Measurements from ENCODE around the gene NGB.

Gene NGB

DNA sequence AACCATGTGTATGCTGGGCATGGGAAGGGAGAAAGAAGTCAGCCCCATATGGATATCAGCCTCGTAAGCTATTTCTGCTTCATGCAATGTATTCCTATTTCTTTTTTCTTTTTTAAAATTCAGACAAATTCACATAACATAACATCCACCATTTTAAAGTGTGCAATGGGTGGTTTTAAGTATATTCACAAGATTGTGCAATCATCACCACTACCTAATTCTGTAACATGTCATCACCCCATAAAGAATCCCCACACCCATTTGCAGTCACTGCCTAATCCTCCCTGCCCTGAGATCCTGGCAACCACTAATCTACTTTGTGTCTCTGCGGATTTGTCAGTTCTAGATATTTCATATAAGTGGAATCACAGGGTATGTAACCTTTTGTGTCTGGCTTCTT, 40.2 kb upstream of the NGB start:
- Histone ChIP-seq H3K27ac (ENCODE audit: low read length) (no peak overlapping the region), H3K27me3 (ENCODE audit: control insufficient read depth in 1 of 2, insufficient read depth in 2 of 2, low read length in 2 of 2) (no peaks in the 10 kb centered on the region), H3K36me3 (ENCODE audit: control insufficient read depth in 2 of 2, insufficient read depth in 2 of 2, low read length in 2 of 2) (no peaks in the 10 kb centered on the region), H3K4me3 (ENCODE audit: low read length in 2 of 2) (no peak overlapping the region), H3K4me1 (ENCODE audit: control insufficient read depth, insufficient read depth, low read length) (peaks cover 11% of the 10 kb centered on the region), H3K9ac (ENCODE audit: low read length in 2 of 2) (no peak overlapping the region), H3K9me3 (ENCODE audit: control insufficient read depth in 2 of 2, low read length in 2 of 2) (no peaks in the 10 kb centered on the region)

- Histone ChIP-seq H3K9me3 (ENCODE audit: control insufficient read depth in 2 of 2, low read length in 2 of 2) (no peaks in the 10 kb centered on the region), H3K27ac (ENCODE audit: low read length) (no peak overlapping the region), H3K9ac (ENCODE audit: low read length in 2 of 2) (no peak overlapping the region), H3K27me3 (ENCODE audit: control insufficient read depth in 1 of 2, insufficient read depth in 2 of 2, low read length in 2 of 2) (no peaks in the 10 kb centered on the region), H3K36me3 (ENCODE audit: control insufficient read depth in 2 of 2, insufficient read depth in 2 of 2, low read length in 2 of 2) (peaks cover 5 to 9% of the 10 kb centered on the region in 2 donors), H3K4me3 (ENCODE audit: low read length in 2 of 2) (no peak overlapping the region), H3K4me1 (ENCODE audit: control insufficient read depth, insufficient read depth, low read length) (peaks cover 7% of the 10 kb centered on the region)
Observed at GRCh38 chr14:77310026-77310425, 39.0 kb upstream of the NGB start.

GRCh38 chr14:77309131-77309530, 38.1 kb upstream of the NGB start:
- H3K36me3 ChIP-seq (ENCODE audit: control insufficient read depth in 2 of 2, insufficient read depth in 2 of 2, low read length in 2 of 2), result peaks cover 8 to 14% of the 10 kb centered on the region in 2 donors
- H3K9me3 ChIP-seq (ENCODE audit: control insufficient read depth in 2 of 2, low read length in 2 of 2), result no peaks in the 10 kb centered on the region
- no peak overlapping the region for H3K4me3 ChIP-seq (ENCODE audit: low read length in 2 of 2)
- H3K4me1 ChIP-seq (ENCODE audit: control insufficient read depth, insufficient read depth, low read length), result peaks cover 3% of the 10 kb centered on the region
- no peaks in the 10 kb centered on the region for H3K27me3 ChIP-seq (ENCODE audit: control insufficient read depth in 1 of 2, insufficient read depth in 2 of 2, low read length in 2 of 2)
- no peak overlapping the region for H3K27ac ChIP-seq (ENCODE audit: low read length)
- no peak overlapping the region for H3K9ac ChIP-seq (ENCODE audit: low read length in 2 of 2)

- Histone ChIP-seq H3K4me1 (ENCODE audit: control insufficient read depth, insufficient read depth, low read length) (no peaks in the 10 kb centered on the region), H3K9ac (ENCODE audit: low read length in 2 of 2) (no peak overlapping the region), H3K27ac (ENCODE audit: low read length) (no peak overlapping the region), H3K4me3 (ENCODE audit: low read length in 2 of 2) (no peak overlapping the region), H3K27me3 (ENCODE audit: control insufficient read depth in 1 of 2, insufficient read depth in 2 of 2, low read length in 2 of 2) (no peaks in the 10 kb centered on the region), H3K9me3 (ENCODE audit: control insufficient read depth in 2 of 2, low read length in 2 of 2) (no peaks in the 10 kb centered on the region), H3K36me3 (ENCODE audit: control insufficient read depth in 2 of 2, insufficient read depth in 2 of 2, low read length in 2 of 2) (peaks cover 18 to 24% of the 10 kb centered on the region in 2 donors)
Observed at GRCh38 chr14:77306851-77307496, 36.0 kb upstream of the NGB start.

DNA sequence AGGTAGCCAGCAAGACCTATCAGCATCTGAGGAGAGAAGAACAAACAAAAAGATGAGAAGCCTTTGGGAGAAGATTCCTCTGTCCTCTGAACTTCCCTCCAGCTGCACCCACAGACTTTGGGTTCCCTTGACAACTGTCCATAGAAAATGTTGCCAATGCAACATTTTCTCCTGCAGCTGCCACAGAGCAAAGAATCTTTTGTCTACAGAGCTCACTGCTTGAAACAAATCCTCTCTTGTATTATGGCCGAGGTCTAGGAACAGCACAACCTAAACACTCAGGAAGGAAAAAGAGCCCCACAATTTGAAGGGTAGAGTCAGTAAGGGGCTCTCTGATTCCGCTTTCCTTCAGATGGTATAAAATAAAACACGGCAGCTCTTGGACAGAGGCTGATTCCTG, 35.4 kb upstream of the NGB start:
- Histone ChIP-seq H3K27ac (ENCODE audit: low read length) (no peak overlapping the region), H3K4me3 (ENCODE audit: low read length in 2 of 2) (no peak overlapping the region)

GRCh38 chr14:77305696-77306095, 34.7 kb upstream of the NGB start:
- Histone ChIP-seq H3K27me3 (ENCODE audit: control insufficient read depth in 1 of 2, insufficient read depth in 2 of 2, low read length in 2 of 2) (no peaks in the 10 kb centered on the region), H3K27ac (ENCODE audit: low read length) (no peak overlapping the region), H3K36me3 (ENCODE audit: control insufficient read depth in 2 of 2, insufficient read depth in 2 of 2, low read length in 2 of 2) (peaks cover 18 to 26% of the 10 kb centered on the region in 2 donors), H3K4me3 (ENCODE audit: low read length in 2 of 2) (no peak overlapping the region), H3K4me1 (ENCODE audit: control insufficient read depth, insufficient read depth, low read length) (peaks cover 4% of the 10 kb centered on the region), H3K9ac (ENCODE audit: low read length in 2 of 2) (no peak overlapping the region), H3K9me3 (ENCODE audit: control insufficient read depth in 2 of 2, low read length in 2 of 2) (no peaks in the 10 kb centered on the region)

More for the DNA sequence above, 35.4 kb upstream of the NGB start:
- no peaks in the 10 kb centered on the region for H3K27me3 ChIP-seq (ENCODE audit: control insufficient read depth in 1 of 2, insufficient read depth in 2 of 2, low read length in 2 of 2)
- H3K9ac ChIP-seq (ENCODE audit: low read length in 2 of 2), result no peak overlapping the region
- H3K36me3 ChIP-seq (ENCODE audit: control insufficient read depth in 2 of 2, insufficient read depth in 2 of 2, low read length in 2 of 2), result peaks cover 18 to 26% of the 10 kb centered on the region in 2 donors
- H3K4me1 ChIP-seq (ENCODE audit: control insufficient read depth, insufficient read depth, low read length), result peaks cover under 1% of the 10 kb centered on the region
- no peaks in the 10 kb centered on the region for H3K9me3 ChIP-seq (ENCODE audit: control insufficient read depth in 2 of 2, low read length in 2 of 2)

DNA sequence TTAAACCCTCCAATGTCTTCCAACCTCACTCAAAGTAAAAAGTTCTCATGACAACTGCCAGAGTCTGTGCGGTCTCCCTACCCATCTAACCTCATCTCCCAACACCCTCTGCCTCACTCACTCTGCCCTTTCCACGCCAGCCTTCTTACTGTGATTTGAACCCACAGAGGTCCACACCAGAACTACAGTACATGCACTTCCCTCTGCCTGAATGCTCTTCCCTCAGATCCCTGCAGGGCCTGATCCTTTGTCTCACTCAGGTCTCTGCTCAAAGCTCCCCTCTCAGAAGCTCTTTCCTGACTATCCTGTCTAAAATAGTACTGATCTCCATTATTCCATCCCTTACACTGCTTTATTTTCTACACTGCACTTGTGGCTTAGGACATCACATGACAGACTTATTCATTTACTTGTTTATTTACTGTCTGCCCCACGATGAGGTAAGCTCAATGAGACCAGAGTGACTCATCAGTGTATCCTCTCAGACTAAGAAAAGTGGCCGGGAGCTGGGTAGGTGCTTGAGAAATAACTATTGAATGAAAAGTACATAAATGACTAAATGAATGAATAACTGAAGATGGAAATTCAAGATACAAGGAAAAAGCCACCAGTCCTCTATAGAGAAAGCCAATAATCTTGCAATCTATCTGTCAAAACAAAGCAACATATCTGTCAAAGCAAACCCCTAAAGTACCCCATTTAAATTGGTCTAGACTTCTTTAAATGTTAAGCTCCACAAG, 32.6 kb upstream of the NGB start:
- H3K9ac ChIP-seq (ENCODE audit: low read length in 2 of 2), result no peak overlapping the region
- H3K36me3 ChIP-seq (ENCODE audit: control insufficient read depth in 2 of 2, insufficient read depth in 2 of 2, low read length in 2 of 2), result peaks cover 25 to 28% of the 10 kb centered on the region in 2 donors
- no peak overlapping the region for H3K4me3 ChIP-seq (ENCODE audit: low read length in 2 of 2)
- no peaks in the 10 kb centered on the region for H3K27me3 ChIP-seq (ENCODE audit: control insufficient read depth in 1 of 2, insufficient read depth in 2 of 2, low read length in 2 of 2)
- no peaks in the 10 kb centered on the region for H3K9me3 ChIP-seq (ENCODE audit: control insufficient read depth in 2 of 2, low read length in 2 of 2)
- peaks cover 4% of the 10 kb centered on the region for H3K4me1 ChIP-seq (ENCODE audit: control insufficient read depth, insufficient read depth, low read length)
- H3K27ac ChIP-seq (ENCODE audit: low read length), result no peak overlapping the region

- no peak overlapping the region for H3K9ac ChIP-seq (ENCODE audit: low read length in 2 of 2)
- no peaks in the 10 kb centered on the region for H3K27me3 ChIP-seq (ENCODE audit: control insufficient read depth in 1 of 2, insufficient read depth in 2 of 2, low read length in 2 of 2)
- H3K27ac ChIP-seq (ENCODE audit: low read length), result no peak overlapping the region
- peaks cover 32 to 35% of the 10 kb centered on the region in 2 donors for H3K36me3 ChIP-seq (ENCODE audit: control insufficient read depth in 2 of 2, insufficient read depth in 2 of 2, low read length in 2 of 2)
- H3K9me3 ChIP-seq (ENCODE audit: control insufficient read depth in 2 of 2, low read length in 2 of 2), result no peaks in the 10 kb centered on the region
- no peak overlapping the region for H3K4me3 ChIP-seq (ENCODE audit: low read length in 2 of 2)
- peaks cover 4% of the 10 kb centered on the region for H3K4me1 ChIP-seq (ENCODE audit: control insufficient read depth, insufficient read depth, low read length)
Observed at GRCh38 chr14:77302926-77303325, 31.9 kb upstream of the NGB start.

DNA sequence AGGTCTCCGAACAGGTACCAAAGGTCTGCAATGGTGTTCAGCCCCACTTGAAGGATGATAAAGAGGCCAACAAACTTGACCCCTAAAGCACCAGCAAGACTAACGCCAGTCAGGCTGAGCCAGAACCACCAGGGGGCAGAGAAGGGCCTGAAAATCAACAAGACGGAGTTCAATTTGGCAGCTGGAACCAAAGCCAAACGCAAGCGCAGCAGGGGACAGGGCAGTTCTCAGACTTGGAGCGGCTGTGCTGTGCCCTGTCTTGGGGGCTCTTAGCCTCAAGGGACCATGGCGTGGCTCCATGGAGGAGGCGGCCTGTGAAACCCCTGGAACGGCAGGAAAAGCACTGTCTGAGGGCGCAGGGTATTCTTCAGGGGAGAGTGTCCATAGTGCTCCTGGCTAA, 30.1 kb upstream of the NGB start:
- Histone ChIP-seq H3K27me3 (ENCODE audit: control insufficient read depth in 1 of 2, insufficient read depth in 2 of 2, low read length in 2 of 2) (no peaks in the 10 kb centered on the region), H3K27ac (ENCODE audit: low read length) (no peak overlapping the region), H3K36me3 (ENCODE audit: control insufficient read depth in 2 of 2, insufficient read depth in 2 of 2, low read length in 2 of 2) (peaks cover 40 to 44% of the 10 kb centered on the region in 2 donors), H3K4me3 (ENCODE audit: low read length in 2 of 2) (no peak overlapping the region), H3K9me3 (ENCODE audit: control insufficient read depth in 2 of 2, low read length in 2 of 2) (no peaks in the 10 kb centered on the region), H3K9ac (ENCODE audit: low read length in 2 of 2) (no peak overlapping the region), H3K4me1 (ENCODE audit: control insufficient read depth, insufficient read depth, low read length) (peaks cover 4% of the 10 kb centered on the region)

DNA sequence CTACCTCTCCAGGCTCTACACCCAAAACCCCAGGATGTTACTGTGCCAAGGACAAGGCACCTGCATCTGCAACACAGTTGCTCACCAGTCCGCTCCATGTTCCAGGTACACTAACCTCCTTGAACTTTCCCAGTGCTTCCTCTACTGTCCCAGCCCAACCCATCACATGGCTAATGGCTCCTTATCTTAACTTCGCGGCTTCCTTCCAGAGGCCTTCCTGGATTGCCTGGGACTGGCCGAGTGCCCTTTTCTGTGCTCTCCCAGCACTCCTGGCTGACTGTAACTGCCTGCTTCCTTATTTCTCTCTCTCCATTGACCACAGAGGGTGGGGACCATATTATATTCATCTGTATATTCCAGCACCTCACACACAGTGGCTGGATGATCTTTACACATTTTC, 28.8 kb upstream of the NGB start:
- H3K9ac ChIP-seq (ENCODE audit: low read length in 2 of 2), result no peak overlapping the region
- no peak overlapping the region for H3K27ac ChIP-seq (ENCODE audit: low read length)
- peaks cover 4% of the 10 kb centered on the region for H3K4me1 ChIP-seq (ENCODE audit: control insufficient read depth, insufficient read depth, low read length)
- H3K36me3 ChIP-seq (ENCODE audit: control insufficient read depth in 2 of 2, insufficient read depth in 2 of 2, low read length in 2 of 2), result peaks cover 40 to 44% of the 10 kb centered on the region in 2 donors
- H3K4me3 ChIP-seq (ENCODE audit: low read length in 2 of 2), result no peak overlapping the region
- H3K27me3 ChIP-seq (ENCODE audit: control insufficient read depth in 1 of 2, insufficient read depth in 2 of 2, low read length in 2 of 2), result no peaks in the 10 kb centered on the region
- H3K9me3 ChIP-seq (ENCODE audit: control insufficient read depth in 2 of 2, low read length in 2 of 2), result no peaks in the 10 kb centered on the region

GRCh38 chr14:77296906-77297305, 25.9 kb upstream of the NGB start:
- Histone ChIP-seq H3K9ac (ENCODE audit: low read length in 2 of 2) (no peak overlapping the region), H3K27me3 (ENCODE audit: control insufficient read depth in 1 of 2, insufficient read depth in 2 of 2, low read length in 2 of 2) (no peaks in the 10 kb centered on the region), H3K4me3 (ENCODE audit: low read length in 2 of 2) (no peak overlapping the region), H3K27ac (ENCODE audit: low read length) (no peak overlapping the region), H3K36me3 (ENCODE audit: control insufficient read depth in 2 of 2, insufficient read depth in 2 of 2, low read length in 2 of 2) (peaks cover 34 to 36% of the 10 kb centered on the region in 2 donors), H3K4me1 (ENCODE audit: control insufficient read depth, insufficient read depth, low read length) (peaks cover 4% of the 10 kb centered on the region), H3K9me3 (ENCODE audit: control insufficient read depth in 2 of 2, low read length in 2 of 2) (no peaks in the 10 kb centered on the region)
